Measurements from ENCODE around the gene SLC35F5.
"Not testable (repeated sequence)": the region's sequence is repeated elsewhere in the genome, so short reads cannot be mapped to it uniquely, and the experiment has no call there.

SLC35F5 gene, protein sequence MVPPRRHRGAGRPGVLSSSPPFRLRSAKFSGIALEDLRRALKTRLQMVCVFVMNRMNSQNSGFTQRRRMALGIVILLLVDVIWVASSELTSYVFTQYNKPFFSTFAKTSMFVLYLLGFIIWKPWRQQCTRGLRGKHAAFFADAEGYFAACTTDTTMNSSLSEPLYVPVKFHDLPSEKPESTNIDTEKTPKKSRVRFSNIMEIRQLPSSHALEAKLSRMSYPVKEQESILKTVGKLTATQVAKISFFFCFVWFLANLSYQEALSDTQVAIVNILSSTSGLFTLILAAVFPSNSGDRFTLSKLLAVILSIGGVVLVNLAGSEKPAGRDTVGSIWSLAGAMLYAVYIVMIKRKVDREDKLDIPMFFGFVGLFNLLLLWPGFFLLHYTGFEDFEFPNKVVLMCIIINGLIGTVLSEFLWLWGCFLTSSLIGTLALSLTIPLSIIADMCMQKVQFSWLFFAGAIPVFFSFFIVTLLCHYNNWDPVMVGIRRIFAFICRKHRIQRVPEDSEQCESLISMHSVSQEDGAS

DNA sequence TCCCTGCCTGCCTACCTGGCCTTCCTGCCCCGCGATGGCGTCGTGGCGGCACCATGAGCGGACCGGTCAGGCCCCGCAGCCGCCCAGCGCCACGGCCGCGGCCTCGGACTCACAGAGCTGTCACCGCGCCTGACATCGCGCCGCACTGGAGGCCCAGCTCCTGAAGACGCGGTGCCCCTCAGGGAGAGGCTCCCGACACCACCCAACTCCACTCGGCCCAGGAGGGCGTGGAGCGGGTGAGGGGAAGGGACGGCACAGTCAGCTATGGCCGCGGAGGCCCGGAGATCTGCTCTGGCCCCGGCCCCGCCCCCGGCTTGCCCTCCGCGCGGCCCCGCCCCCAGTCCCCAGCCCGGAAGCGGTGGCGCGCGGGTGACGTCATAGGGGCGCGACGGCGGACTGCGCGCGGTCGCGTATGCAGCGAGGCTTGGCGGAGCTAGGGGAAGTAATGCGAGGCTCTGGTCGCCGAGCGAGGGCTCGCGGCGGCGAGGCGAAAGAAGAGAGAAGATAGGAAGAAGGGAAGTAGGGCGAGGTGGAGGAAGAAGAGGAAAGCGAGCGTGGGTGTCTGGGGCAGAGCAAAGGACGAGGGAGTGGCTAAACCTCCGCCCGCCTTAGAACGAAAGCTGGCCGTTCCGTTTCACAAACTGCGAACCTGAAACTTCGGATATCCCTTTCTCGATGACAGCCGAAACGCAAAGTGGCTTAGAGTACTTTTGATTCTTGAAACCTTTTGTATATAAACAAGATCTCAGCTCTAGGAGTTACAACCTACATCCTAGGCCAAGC lies at the start of gene SLC35F5:
Gene SLC35F5, minus strand, starts transcription at position 288 of the 783 bp plus-strand sequence. Its CDS starts 233 bp downstream, at position 55.
- intact Hi-C loops (cut with DNase I): loop anchor here (2.0 kb wide), 1 partner anchor 132 kb away; no protein-coding TSS in a partner anchor
- DNase-seq: peak; percentile 83 to 99 (median 91)

DNA sequence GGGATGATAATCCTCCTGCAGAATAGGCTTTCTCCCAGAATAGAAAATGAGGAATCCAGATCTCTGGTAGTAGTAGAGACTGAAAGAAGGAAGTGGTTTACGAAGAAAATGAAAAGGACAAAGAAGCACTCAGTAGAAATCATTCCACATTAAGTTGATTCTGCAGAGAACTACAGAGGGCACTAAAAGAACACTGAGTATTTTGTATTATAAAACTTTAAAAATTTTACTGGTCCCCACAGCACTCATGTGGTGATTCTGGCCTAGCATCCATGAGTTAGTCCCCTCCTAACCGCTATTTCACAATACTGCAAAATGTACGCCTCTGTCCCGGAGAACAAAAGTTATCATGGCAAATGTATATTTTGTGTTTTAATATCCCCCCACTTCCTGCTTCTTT lies 42.9 kb upstream of the SLC35F5 start:
- intact Hi-C loops (cut with DNase I): no loop called here

GRCh38 chr2:113797237-113797636 lies 40.8 kb upstream of the SLC35F5 start:
- intact Hi-C loops (cut with DNase I): no loop called here
- DNase-seq: no peak

More for the DNA sequence above, 42.9 kb upstream of the SLC35F5 start:
- DNase-seq: no peak

- intact Hi-C loops (cut with DNase I): no loop called here
- no peak for DNase-seq
Observed at GRCh38 chr2:113796592-113797175, 40.2 kb upstream of the SLC35F5 start.

DNA sequence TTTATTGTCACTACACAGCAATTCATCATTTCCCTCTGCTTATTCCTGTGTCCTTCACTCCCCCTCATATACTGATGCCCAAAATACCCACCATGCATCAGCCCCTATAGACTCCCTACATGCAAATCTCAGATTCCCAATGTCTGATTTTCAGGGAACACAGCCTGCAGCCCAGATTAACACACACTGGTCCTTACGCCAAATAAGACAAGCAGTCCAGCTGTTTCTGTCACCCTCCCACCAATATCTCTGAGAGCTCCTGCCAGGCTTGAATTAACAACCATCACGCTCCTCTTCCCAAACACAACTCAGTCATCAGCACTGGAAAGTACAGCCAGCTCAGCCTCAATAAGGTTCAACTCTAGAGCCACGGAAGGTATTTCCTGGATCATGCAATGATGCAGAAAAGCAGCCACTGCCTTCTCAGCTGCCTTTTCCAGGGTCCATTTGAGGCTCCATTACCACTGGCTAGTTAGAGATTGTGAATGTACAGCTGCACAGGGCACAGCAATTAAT lies 39.0 kb upstream of the SLC35F5 start:
- no peak for DNase-seq
- intact Hi-C loops (cut with DNase I): no loop called here

DNA sequence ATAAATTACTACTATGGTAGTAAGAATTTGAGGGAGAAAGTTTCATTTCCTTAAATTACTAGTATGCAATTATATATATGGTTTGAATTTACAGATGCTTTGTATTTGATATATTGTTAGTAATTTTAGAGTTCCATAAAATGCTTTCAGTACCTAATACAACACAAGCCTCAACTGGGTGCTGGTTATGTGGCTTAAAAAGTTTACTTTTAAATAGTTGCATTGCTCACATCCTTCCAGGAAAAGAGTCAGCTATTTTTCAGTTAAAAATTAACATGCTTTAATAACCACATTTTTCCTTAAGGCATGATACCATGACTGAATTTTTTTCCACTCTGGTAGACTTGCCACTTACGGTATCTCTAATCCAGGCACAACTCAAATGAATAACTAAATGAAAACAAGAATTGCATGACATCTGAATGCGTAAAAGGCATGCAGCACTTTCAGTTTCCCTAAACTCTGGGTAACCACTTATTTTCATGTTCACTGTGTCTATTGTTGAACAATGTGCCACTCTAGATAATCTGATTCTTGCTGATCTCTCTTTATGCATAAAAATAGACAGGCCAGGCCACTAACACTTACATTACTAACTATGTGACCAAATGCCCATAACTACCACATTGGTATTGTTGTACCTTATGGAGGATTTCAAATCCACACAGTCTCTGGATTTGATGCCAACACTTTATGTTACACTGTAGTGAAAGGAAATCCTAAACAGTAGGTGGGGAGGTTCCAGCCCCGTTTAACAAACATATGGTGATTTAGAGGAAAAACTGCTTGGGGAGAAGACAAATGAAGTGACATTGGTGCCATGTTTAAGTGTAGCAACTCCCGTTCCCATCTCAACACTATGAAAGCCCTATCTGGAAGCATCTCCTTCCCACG lies 35.5 kb upstream of the SLC35F5 start:
- DNase-seq: no peak
- intact Hi-C loops (cut with DNase I): no loop called here

DNA sequence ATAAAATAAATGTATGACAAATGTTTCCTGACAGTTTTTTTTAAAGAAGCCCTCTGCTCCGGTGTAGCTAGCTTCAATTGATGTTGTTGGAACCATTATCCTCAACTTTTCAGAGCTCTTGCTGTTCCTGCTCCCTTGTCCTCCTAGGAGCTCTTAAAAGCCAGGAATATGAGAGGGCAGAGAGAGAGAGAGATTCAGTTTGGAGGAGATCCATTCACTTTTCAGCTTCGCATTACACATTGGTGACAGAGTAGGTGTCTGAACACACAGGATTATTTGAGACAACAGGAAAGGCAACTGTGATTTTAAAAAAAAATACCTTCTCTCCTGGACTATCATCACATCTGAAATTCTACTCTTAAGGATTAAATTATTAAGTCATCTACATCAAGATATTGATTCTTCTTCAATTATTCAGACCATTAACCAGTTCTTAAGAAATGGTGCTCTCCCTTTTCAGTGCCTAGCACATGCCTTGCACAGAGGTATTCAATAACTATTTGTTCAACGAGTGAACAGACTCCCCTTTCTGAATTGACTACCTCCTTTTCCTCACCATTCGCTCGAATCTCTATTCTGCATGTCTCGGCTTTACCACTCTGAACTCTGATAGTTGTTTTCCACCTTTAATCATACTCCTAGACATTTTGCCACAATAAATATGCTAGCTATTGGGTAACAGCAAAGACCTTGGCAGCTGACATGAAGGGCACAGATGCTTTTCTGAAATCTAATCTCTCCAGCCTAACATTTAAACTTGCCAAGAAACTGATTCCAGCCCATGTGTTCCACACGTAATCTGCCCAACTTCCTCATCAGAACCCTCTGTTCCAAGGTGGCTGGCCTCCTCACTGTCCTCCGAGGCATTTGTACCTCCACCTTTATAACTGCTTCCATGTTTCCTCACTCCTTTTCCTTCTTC lies 28.6 kb upstream of the SLC35F5 start:
- intact Hi-C loops (cut with DNase I): no loop called here
- no peak for DNase-seq

- intact Hi-C loops (cut with DNase I): no loop called here
- DNase-seq: no peak
Observed at GRCh38 chr2:113780472-113780871, 24.0 kb upstream of the SLC35F5 start.

GRCh38 chr2:113777371-113777770 lies 20.9 kb upstream of the SLC35F5 start:
- intact Hi-C loops (cut with DNase I): no loop called here
- DNase-seq: no peak

- intact Hi-C loops (cut with DNase I): no loop called here
- no peak for DNase-seq
Observed at GRCh38 chr2:113776949-113777348, 20.5 kb upstream of the SLC35F5 start.

DNA sequence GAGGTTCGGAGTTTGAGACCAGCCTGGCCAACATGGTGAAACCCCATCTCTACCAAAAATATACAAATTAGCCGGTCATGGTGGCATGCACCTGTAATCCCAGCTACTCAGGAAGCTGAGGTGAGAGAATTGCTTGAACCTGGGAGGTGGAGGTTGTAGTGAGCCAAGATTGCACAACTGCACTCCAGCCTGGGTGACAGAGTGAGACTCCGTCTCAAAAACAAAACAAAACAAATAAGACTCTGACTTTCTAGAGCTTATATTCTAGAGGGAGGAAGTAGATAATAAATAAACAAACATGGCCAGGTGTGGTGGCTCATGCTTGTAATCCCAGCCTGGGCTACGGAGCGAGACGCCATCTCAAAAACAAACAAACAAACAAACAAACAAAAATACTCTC lies 18.2 kb upstream of the SLC35F5 start:
- intact Hi-C loops (cut with DNase I); DNase-seq: not testable (repeated sequence)

DNA sequence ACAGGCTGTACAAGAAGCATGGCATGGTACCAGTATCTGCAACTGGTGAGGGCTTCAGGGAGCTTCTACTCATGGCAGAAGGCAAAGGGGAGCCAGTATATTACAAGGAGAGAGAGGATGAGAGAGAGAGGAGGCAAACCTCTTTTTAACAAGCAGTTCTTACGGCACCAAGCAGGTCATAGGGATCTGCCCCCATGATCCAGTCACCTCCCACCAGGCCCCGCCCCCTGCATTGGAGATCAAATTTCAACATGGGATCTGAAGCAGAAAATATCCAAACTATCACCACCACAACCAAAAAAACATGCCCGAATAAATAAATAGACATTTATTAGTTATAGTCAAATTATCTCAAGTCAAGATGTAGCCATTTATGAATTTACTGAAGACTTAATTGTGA lies 14.5 kb upstream of the SLC35F5 start:
- intact Hi-C loops (cut with DNase I): no loop called here
- DNase-seq: no peak

GRCh38 chr2:113769555-113769954 lies 13.1 kb upstream of the SLC35F5 start:
- no peak for DNase-seq
- intact Hi-C loops (cut with DNase I): no loop called here

GRCh38 chr2:113768770-113769169 lies 12.3 kb upstream of the SLC35F5 start:
- intact Hi-C loops (cut with DNase I): no loop called here
- no peak for DNase-seq

GRCh38 chr2:113767811-113768460 lies 11.5 kb upstream of the SLC35F5 start:
- intact Hi-C loops (cut with DNase I): no loop called here

DNA sequence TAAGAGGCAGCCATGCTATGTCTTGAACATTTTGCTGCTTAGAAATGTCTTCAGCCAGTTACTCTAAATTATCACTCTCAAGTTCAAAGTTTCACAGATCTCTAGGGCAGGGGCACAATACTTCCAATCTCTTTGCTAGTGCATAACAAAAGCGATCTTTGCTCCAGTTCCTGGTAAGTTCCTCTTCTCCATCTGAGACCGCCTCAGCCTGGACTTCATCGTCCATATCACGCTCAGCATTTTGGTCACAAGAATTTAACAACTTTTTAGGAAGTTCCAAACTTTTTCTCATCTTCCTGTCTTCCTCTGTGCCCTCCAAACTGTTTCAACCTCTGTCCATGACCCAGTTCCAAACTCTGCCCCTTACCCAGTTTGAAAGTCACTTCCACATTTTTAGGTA lies 8.8 kb upstream of the SLC35F5 start:
- no peak for DNase-seq
- intact Hi-C loops (cut with DNase I): no loop called here

More at GRCh38 chr2:113767811-113768460, 11.5 kb upstream of the SLC35F5 start:
- DNase-seq: no peak

GRCh38 chr2:113762377-113763118 lies 6.1 kb upstream of the SLC35F5 start:
- DNase-seq: no peak
- intact Hi-C loops (cut with DNase I): no loop called here

Data from posterior cingulate gyrus (tissue), 11 donors.